A673 (cell line): ENCODE measurements around the gene PRKAR2A. TPM values are rescaled to one million over a fixed set of nuclear protein-coding genes. Genes with fewer than 3 reads are reported as not detected.

ENCODE experiments used
- BruUV-seq: library from RNA; stranded (reverse); fragments of 400-500 nt; replicated peaks from 2 replicates; lab custom pipeline; 2021; lab: Mats Ljungman, UMichigan
- CTCF ChIA-PET: fragments of 300-600 bp; sonication (Branson Sonifier 250); formaldehyde crosslinking; loops from one replicate; lab custom pipeline; 2022; ENCODE audit warnings: antibody characterized with exemption; lab: Charles Lee
- POLR2A ChIA-PET: fragments of 300-600 bp; sonication (Branson Sonifier 250); formaldehyde crosslinking; loops from one replicate; lab custom pipeline; 2022; ENCODE audit warnings: antibody characterized with exemption; ENCODE audit not compliant: low non-redundant PET; lab: Charles Lee
- DNase-seq: peaks from one replicate; pipeline ENCODE4 v3.0.0-alpha.2; 2015; ENCODE audit warnings: low spot score
- H3K27ac ChIP-seq: fragments of 200-600 bp; sonication (generic); 2 replicates; pipeline ENCODE4 v1.5.1; 2016; ENCODE audit warnings: mixed run types, low read depth, mild to moderate bottlenecking, mixed read lengths, antibody characterized with exemption, low read length; ENCODE audit not compliant: poor library complexity, severe bottlenecking
- H3K27me3 ChIP-seq: fragments of 200-600 bp; sonication (generic); replicated peaks from 2 replicates; pipeline ENCODE4 v1.6.1; 2017; ENCODE audit warnings: mixed run types, low read depth, mild to moderate bottlenecking, mixed read lengths, antibody characterized with exemption, low read length; ENCODE audit not compliant: insufficient read depth, poor library complexity
- H3K36me3 ChIP-seq: fragments of 200-600 bp; sonication (generic); 2 replicates; pipeline ENCODE4 v1.6.1; 2016; ENCODE audit warnings: mixed run types, mild to moderate bottlenecking, mixed read lengths, antibody characterized with exemption, low read length; ENCODE audit not compliant: insufficient read depth, poor library complexity, severe bottlenecking
- H3K4me1 ChIP-seq: fragments of 200-600 bp; sonication (generic); 2 replicates; pipeline ENCODE4 v1.6.1; 2017; ENCODE audit warnings: mixed run types, mild to moderate bottlenecking, mixed read lengths, antibody characterized with exemption, low read length; ENCODE audit not compliant: insufficient read depth, poor library complexity, severe bottlenecking
- H3K4me3 ChIP-seq: fragments of 200-600 bp; sonication (generic); 2 replicates; pipeline ENCODE4 v1.5.1; 2016; ENCODE audit warnings: low read depth, mixed run types, mild to moderate bottlenecking, mixed read lengths, low read length; ENCODE audit not compliant: poor library complexity, severe bottlenecking
- H3K9me3 ChIP-seq: fragments of 200-600 bp; sonication (generic); 2 replicates; pipeline ENCODE4 v1.6.1; 2016; ENCODE audit warnings: mixed run types, low read depth, mild to moderate bottlenecking, mixed read lengths, antibody characterized with exemption, low read length; ENCODE audit not compliant: poor library complexity, severe bottlenecking
- CTCF ChIP-seq: fragments of 300-800, 200-600 bp; sonication (generic); conservative IDR thresholded peaks from 2 replicates; pipeline ENCODE4 v1.5.1; 2017; ENCODE audit warnings: low read depth, mild to moderate bottlenecking, antibody characterized with exemption, low read length, moderate library complexity, mixed read lengths
- EZH2 ChIP-seq: fragments of 200-600 bp; sonication (generic); IDR thresholded peaks from 2 replicates; pipeline ENCODE4 v1.6.1; 2017; ENCODE audit warnings: borderline replicate concordance, low read depth, mild to moderate bottlenecking, mixed read lengths, antibody characterized with exemption, low read length; ENCODE audit not compliant: poor library complexity, severe bottlenecking
- intact Hi-C: fragments of 100-400 bp; cut with micrococcal nuclease; formaldehyde crosslinking; loops from one replicate; pipeline ENCODE4 v1.10.0; 2022; ENCODE audit not compliant: unreplicated experiment
- total RNA-seq: library from RNA; stranded (reverse); gene quantifications from 2 replicates; pipeline ENCODE4 v1.2.3, GENCODE V29; 2021

Gene PRKAR2A
- total RNA-seq, 1 experiment from 2014 or later, result 35.8 TPM

GRCh38 chr3:48848816-48849515 lies 1.3 kb upstream of the PRKAR2A start:
- DNase-seq, result no peak
- no peaks in the 10 kb centered on the region for H3K36me3 ChIP-seq
- POLR2A ChIA-PET, result no interaction called here
- H3K27me3 ChIP-seq, result no peaks in the 10 kb centered on the region
- H3K27ac ChIP-seq, result no peak overlapping the region
- H3K4me3 ChIP-seq, result no peak overlapping the region
- TF ChIP-seq EZH2 (no peak), CTCF (no peak)
- BruUV-seq, result no TSS peak
- no peaks in the 10 kb centered on the region for H3K9me3 ChIP-seq
- H3K4me1 ChIP-seq, result no peaks in the 10 kb centered on the region
- CTCF ChIA-PET, result no interaction called here
- intact Hi-C loops, result no loop called here

DNA sequence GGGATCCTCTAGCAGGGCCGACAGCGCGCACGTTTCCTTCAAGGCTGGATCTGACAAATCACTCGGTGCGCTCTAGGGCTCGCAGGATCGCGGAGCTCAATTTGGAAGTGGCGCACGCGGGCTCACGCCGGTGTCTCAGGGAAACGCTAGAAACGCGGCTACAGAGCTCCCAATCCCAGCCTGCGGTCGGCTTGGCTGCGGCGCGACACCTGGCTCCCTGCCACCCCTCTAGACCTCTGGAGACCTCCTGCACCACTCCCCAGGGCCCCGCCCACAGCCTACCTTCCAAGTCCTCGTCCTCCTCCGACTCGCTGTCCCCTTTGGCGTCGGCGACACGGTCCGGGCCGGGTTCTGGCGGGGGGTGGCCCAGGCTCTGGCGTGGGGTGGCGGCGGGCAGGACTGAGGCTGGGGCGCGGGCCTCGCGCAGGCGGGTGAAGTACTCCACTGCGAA lies 596 bp downstream of the PRKAR2A start:
- intact Hi-C loops, result no loop called here
- DNase-seq, result peak; percentile 75
- ChIA-PET CTCF (no interaction called here), POLR2A (interaction anchor here (0.5 kb wide), 1 partner anchor 10 kb away, joined by 3 read pairs; no protein-coding TSS in a partner anchor)
- H3K4me1 ChIP-seq, result no peaks in the 10 kb centered on the region
- H3K4me3 ChIP-seq, result peak overlapping the region; percentile 70
- H3K36me3 ChIP-seq, result no peaks in the 10 kb centered on the region
- H3K27ac ChIP-seq, result peak overlapping the region; percentile 65
- no peaks in the 10 kb centered on the region for H3K9me3 ChIP-seq
- no peaks in the 10 kb centered on the region for H3K27me3 ChIP-seq
- BruUV-seq, result no TSS peak
- no peak for TF ChIP-seq CTCF
- no peak for TF ChIP-seq EZH2

DNA sequence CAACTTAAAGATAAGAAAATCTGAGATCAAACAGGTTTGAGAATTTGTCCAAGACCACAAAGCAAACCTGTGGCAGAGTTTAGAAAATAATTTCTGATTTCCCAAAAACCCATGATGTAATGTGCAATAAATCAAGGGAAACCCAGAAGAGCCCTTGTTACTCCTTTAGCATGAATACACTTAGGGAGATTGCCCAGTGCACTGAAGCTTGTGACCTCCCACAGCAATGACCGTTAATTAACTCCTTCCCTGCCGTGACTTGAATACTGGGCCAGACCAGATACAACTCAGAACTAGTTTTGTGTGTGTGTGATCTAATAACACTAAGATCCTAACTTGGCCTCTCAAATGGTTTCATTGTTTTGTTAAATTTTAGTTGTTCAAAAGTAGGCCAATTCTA lies 2.5 kb downstream of the PRKAR2A start:
- no TSS peak for BruUV-seq
- ChIA-PET CTCF (no interaction called here), POLR2A (no interaction called here)
- no peaks in the 10 kb centered on the region for H3K4me1 ChIP-seq
- no peak for DNase-seq
- H3K4me3 ChIP-seq, result no peak overlapping the region
- no peak overlapping the region for H3K27ac ChIP-seq
- no peaks in the 10 kb centered on the region for H3K9me3 ChIP-seq
- intact Hi-C loops, result no loop called here
- no peaks in the 10 kb centered on the region for H3K36me3 ChIP-seq
- no peak for TF ChIP-seq EZH2
- TF ChIP-seq CTCF, result no peak
- no peaks in the 10 kb centered on the region for H3K27me3 ChIP-seq
